Liver (tissue), 3 donors: Measurements from ENCODE around the gene CCNJ.
"Not testable (repeated sequence)": the region's sequence is repeated elsewhere in the genome, so short reads cannot be mapped to it uniquely, and the experiment has no call there.

Experiments
- CTCF ChIP-seq: fragments of 150-350 bp; IDR thresholded peaks from 2 replicates; pipeline ENCODE4 v1.5.1; 2017; ENCODE audit warnings: improper control_type of control experiment, low read depth, low read length; ENCODE audit not compliant: missing input control
- MAX ChIP-seq: IDR thresholded peaks from 2 replicates; pipeline ENCODE4 v1.6.1; 2016; ENCODE audit warnings: antibody characterized with exemption
- RAD21 ChIP-seq, 2 donors: IDR thresholded peaks; 2 replicates each; pipeline ENCODE4 v1.6.1; 2016; ENCODE audit warnings: antibody characterized with exemption in 2 of 2, mild to moderate bottlenecking in 2 of 2
- REST ChIP-seq: IDR thresholded peaks from 2 replicates; pipeline ENCODE4 v1.6.1; 2016; ENCODE audit warnings: antibody characterized with exemption, mild to moderate bottlenecking
- TAF1 ChIP-seq: conservative IDR thresholded peaks from 2 replicates; pipeline ENCODE4 v1.6.1; 2016; ENCODE audit warnings: antibody characterized with exemption, mild to moderate bottlenecking
- YY1 ChIP-seq: IDR thresholded peaks from 2 replicates; pipeline ENCODE4 v1.6.1; 2016; ENCODE audit warnings: antibody characterized with exemption, mild to moderate bottlenecking
- donor health status: healthy.
- donor health status: healthy.

GRCh38 chr10:95994376-95994775, 49.0 kb upstream of the CCNJ start:
- not testable (repeated sequence) for TF ChIP-seq CTCF; YY1; MAX; TAF1; REST; RAD21 (IDR thresholded peaks at IDR 0.05)
